IPS-NIHi11 (cell line): ENCODE data around the gene MTIF3.

Source experiments
- DNase-seq: peaks from one replicate; pipeline ENCODE4 v3.0.0; 2012; ENCODE audit warnings: mixed read lengths, low spot score

MTIF3 gene

DNA sequence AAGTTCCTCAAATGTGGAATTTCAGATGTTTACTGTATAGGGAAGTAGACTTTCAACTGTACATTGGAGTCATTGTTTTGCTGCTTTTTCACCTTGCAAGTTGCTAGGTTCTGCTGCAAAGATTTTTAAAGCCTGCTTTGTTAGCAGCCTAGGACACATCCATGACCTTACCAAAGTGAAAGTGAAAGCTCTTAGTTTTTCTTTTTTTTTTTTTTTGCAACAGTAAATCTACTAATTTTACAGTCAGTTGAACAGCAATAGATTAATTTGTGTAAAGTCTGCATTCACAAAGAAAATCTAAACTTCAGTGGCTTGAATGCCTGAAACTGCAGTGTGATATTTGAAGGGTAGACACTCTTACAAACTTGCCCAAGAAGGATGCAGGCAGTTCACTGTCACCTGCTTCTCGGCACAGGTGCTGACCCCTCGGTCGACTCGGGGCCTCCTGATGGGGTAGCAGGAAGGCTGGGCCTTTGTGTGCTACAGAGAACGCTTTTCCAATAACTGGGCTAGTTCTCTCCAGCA, 5.0 kb upstream of the MTIF3 start:
- DNase-seq = no peak

DNA sequence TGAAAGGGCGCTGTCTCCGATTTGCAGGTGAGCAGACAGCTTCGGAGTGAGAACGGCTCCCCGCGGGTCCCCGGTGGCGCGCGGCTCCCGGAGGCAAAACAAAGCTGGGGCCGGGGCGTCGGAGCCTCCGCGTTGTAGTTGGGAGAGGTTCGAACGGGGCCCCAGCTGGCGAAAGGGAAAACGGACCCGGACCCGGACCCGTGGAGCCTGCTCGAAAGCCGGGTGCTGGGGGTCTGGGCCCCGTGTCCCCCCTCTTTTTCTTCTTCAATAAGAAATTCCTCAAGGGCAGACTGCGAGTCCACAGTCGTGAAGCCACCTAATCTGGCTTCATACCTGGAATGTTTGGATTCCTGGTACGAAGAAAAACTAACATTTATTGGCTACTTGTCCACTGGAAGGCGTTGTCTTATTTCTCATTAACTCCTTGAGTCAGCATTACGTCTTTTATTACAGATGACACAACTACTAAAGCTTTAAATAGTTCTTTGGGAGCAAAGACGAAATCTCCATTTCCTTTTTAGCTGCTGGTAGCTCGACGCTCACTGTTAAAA, 632 bp upstream of the MTIF3 start:
- DNase-seq = peak; percentile 46

DNA sequence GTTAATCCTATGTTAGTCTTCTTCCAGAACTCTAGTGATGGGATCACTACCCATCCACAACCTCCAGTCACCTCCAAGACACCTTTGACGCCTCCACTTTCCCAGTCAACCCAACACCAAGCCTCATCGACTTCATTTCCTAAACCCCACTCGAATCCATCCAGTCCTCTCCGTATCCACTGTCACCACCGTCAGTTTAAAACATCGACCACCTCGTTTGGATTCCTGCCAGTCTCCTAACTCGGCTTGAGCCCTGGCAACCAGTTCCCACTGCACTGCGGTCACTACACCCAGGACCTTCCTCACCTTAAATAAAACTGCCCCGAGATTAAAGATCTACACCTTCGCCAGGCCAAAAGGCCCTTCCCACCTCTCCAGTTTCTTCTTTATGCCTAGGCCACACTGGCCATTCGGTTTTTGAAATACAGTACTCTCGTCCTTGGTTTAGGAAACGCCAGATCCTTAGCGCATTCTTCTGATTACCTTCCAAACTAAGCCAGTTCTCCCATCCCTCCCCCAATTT, 1.2 kb downstream of the MTIF3 start:
- no peak for DNase-seq

GRCh38 chr13:27448308-27448707, 2.1 kb downstream of the MTIF3 start:
- DNase-seq = no peak

- DNase-seq = no peak
These were observed 3.3 kb downstream of the MTIF3 start for GRCh38 chr13:27446986-27447583.

DNA sequence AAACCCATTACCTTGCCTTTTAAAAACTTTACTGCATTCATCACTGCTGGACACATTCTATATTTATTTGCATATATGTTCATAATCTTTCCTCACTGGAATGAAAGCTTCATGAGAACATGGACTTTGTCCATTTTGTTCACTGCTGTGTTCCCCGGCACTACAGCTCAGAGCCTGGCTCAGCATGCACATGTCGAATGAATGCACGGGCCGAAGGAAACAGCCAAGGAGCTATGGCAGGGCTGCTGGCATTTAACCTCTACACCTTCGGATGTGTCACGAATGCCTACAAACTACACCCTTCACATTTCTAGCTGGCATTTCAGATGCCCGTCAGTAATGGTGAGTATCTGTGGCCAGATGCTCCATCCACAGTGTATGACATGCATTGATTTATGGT, 7.6 kb downstream of the MTIF3 start:
- DNase-seq = no peak

DNA sequence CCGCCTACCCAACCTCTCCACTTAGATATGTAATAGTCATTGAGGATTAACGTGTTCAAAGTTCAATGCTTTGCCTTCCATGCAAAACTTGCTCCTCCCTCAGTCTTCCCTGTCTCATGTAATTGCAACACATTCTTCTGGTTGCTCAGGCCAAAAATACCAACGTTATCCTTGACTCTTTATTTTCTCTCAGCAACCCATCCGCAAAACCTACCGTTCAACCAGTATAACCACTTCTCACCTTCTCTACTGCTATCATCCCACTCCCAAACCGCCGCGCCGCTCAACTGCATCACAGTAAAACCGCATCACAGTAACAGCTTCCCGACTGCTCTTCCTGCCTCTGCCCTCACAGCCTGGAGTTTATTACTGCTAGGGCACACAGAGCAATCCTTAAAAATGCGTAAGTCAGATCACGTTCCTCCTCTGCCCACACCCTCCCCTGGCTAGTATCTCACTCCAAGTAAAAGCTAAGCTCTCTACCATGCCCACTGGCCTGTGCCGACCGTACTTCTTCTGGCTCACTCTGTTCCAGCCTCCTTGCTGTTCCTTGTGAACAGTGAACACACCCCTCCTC, 8.2 kb downstream of the MTIF3 start:
- no peak for DNase-seq

GRCh38 chr13:27440408-27440807, 10.0 kb downstream of the MTIF3 start:
- DNase-seq = no peak

DNA sequence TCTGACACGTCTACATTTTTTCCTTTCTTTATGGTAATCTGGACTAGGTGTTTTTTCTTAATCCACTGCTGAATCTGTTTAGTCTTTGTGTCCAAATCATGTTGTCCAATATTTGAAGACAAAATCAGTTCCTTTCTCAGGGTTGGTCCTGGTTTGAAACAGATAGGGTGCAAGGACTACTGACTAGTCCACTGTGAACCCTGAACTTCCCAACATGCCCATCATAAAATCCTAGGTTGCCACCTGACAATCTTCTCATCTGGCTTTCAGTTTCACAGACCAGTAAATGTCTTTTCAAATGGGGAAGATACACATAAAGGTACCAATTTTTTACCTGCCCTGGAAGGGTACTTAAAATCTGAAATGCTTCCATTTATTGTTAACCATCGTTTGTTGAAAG, 13.2 kb downstream of the MTIF3 start:
- DNase-seq = no peak

DNA sequence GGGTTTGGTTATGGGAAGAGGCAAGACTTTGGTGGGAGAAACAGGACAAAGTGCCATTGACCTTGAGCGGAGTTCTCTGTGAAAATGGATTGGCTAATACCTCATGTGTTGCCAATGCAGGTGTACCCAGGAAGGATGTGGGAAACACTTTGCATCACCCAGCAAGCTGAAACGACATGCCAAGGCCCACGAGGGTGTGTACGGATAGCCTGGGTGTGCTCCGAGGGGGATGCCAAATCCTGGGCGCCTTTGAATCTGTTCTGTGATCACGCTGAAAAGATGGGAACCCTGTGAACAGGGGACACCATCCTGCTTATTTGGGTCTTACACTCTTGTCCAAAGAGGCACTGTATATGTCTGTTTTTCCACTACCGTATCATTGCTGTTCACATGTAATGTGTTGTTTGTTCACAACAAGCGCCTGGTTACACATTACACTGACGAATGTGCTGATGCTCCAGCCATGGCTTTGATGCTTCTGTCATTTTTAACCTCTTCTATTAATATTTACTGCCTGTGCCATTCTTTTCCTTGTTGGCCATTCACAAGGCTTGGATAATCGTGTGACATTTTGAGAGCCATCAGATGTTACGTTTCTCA, 17.7 kb downstream of the MTIF3 start:
- DNase-seq = no peak

DNA sequence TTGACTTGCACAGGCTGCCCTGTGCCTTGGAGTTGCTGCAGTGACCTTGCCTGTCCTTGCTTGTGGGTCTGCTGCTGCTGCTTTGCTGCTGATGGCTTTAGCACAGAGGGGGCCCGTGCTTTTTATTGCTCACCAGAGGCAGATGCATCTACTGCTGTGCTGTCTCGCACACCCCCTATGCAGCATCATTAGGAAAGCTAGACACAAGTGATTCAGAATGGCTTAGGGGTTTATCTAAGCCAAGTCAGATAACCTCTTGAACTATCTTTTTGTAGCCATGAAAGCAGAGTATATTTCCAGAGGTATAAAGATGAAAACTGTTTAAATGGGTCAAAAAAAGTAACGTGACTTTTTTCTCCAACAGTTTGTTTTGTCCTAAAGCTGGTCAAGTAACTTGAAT, 18.2 kb downstream of the MTIF3 start:
- no peak for DNase-seq

DNA sequence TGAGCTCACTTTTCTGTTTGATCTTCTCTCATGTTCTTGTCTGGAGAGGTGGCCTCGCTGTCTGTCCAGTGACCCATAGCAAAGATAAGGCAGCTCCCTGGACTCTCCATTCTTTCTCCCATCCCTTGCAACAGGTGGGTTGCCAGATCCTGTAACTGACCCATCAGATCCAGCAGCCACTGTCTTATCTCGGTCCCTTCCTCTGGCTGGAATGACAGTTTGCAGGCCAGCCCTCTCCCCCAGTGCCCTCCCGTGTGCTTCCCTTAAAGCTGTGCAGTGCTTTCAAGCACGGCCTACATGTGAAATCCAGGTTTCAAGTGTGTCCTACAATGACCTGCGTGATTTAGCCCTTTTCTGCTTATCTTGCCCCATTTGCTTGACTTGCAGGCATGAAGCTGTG, 22.2 kb downstream of the MTIF3 start:
- no peak for DNase-seq

DNA sequence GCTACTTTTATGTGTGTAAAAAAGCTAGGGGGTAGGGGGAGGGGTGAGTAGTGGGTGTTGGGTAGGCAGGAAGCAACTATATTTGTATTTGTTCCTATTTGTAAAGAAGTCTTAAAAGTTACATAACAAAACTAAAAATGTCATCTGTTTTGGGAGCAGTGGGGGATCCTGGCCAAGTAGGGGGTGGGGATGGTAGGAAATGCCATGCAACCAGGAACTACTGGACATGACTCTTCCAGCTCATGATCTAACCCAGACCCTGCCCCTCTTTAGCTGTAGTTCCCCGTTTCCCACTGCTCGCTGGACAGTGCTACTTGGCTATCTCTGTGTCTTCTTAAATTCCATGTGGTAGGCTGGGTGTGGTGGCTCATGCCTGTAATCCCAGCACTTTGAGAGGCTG, 22.7 kb downstream of the MTIF3 start:
- DNase-seq = no peak

DNA sequence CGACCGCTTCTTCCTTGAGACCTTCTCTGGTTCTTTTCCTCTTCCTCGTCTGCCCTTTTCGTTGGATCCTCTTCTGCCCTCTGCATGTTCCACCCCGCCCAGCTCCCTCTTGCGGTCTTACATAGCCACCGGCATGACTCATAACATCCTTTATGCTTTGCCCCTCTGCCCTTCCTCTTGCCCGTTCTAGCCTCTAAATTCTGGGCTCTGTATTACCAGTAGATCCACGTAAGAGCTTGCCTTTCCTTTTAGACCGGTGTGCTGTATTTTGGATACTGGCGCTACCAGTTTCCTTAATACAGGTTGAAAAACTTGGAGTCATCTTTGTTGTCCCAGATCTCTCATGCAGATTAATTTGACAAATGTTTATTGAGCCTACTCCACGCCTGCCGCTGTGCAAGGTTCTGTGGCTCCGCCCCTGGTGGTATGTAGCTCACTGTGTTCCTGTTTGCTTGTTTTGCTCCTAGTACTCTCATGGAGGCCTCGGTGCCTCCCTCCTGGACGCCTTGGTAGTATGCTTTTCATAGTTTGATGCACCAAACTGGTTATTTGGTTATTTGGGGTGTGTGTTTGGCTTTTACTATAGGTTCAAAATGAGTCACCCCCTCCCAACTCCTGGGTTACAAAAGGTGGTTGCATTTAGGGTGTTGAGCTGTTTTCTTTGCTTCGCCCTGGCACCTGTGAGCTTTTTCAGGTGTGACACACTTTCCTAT, 24.3 kb downstream of the MTIF3 start:
- DNase-seq = peak; percentile 62

- DNase-seq = no peak
These were observed 25.0 kb downstream of the MTIF3 start for GRCh38 chr13:27425158-27425917.

GRCh38 chr13:27424246-27425157, 25.9 kb downstream of the MTIF3 start, which contains the start of gene GTF3A:
TSS of gene GTF3A (plus strand) at chr13:27424619.
- DNase-seq = peak; percentile 100

DNA sequence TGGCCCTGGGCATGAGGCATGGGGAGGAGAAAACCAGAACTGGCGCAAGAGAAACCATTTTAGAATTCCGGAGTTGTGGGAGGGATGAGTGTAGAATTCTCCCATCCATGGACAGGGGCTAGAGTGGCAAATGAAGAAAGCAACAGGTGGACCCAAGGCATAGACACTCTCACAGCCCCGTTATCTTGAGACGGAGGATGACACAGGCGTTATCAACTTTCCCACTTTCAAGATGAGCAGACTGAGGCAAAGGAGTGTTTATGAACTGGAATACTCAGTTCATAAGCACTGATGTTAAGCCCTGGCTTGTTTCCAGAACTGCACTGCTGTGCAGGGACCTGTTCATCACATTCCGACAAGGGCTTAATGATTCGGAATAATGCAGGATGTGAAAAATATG, 27.0 kb downstream of the MTIF3 start:
- no peak for DNase-seq

GRCh38 chr13:27421101-27421871, 29.1 kb downstream of the MTIF3 start:
- no peak for DNase-seq

DNA sequence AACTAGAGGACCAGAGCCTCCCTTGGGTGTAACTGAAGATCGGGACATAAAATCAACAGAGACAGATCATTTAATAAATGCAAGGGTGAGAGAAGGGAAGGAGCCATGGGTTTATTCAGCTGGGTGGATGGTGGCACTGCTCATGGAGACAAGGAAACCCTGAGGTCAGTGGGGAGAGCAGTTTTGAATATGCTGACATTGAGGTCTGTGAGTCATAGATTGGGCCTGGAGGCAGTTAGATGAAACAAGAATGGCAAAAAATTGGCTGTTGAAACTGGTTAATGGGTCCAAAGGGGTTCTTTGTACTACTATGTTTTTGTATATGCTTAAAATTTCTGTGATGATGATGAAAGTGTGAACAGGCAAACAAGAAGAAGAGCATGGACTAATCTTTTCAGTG, 31.0 kb downstream of the MTIF3 start:
- DNase-seq = no peak

DNA sequence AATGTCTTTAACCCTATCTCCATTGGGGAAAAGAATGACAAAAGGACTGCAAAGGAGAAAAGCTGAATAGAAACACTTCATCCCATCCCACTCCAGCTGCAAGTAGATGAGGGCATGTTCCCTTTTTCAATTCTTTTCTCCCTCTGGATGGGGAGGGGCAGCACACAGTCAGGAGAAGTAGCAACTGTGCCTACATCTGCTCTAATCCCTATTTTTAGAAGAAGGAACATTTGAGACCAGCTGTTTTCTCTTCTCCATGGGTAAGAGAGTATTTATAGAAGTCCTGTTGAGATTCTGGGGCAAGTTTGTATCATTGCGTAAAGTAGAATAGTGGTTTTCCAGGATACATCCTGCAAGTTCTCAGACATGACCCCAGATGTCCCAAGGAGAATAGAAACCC, 35.2 kb downstream of the MTIF3 start:
- DNase-seq = no peak
